HCT116 (cell line): Measurements from ENCODE around the gene PXDN.

Experiments used
- CEBPB ChIP-seq: IDR thresholded peaks from 2 replicates; pipeline ENCODE4 v1.6.1; 2012; ENCODE audit warnings: low read depth
- CTCF ChIP-seq, 3 experiments: fragments of 200-600 bp in 1 of 3; sonication (generic) in 1 of 3; IDR thresholded peaks in 2 of 3; conservative IDR thresholded peaks in 1 of 3; 2 replicates each; pipeline ENCODE4 v1.5.1; 2012 to 2017; ENCODE audit warnings: low read depth in 2 of 3, low read length in 2 of 3, antibody characterized with exemption in 1 of 3, borderline replicate concordance in 1 of 3, control low read depth in 1 of 3, mild to moderate bottlenecking in 1 of 3, mixed read lengths in 1 of 3, mixed run types in 1 of 3, moderate library complexity in 1 of 3; ENCODE audit not compliant: insufficient read depth in 1 of 3
- EGR1 ChIP-seq: IDR thresholded peaks from 2 replicates; pipeline ENCODE4 v1.6.1; 2012; ENCODE audit warnings: low read depth
- EZH2 ChIP-seq: fragments of 200-600 bp; sonication (generic); IDR thresholded peaks from 2 replicates; pipeline ENCODE4 v1.6.1; 2017; ENCODE audit warnings: antibody characterized with exemption, mixed run types
- POLR2A ChIP-seq: IDR thresholded peaks from 2 replicates; pipeline ENCODE4 v1.7.0; 2011; ENCODE audit warnings: borderline replicate concordance; ENCODE audit not compliant: insufficient read depth, insufficient read length; ENCODE audit errors: extremely low read depth
- POLR2AphosphoS5 ChIP-seq: IDR thresholded peaks from 2 replicates; pipeline ENCODE4 v1.6.1; 2011; ENCODE audit warnings: mild to moderate bottlenecking, low read depth, low read length, moderate library complexity
- RAD21 ChIP-seq: IDR thresholded peaks from 2 replicates; pipeline ENCODE4 v1.6.1; 2012; ENCODE audit warnings: low read depth, mild to moderate bottlenecking
- REST ChIP-seq: IDR thresholded peaks from 2 replicates; pipeline ENCODE4 v1.6.1; 2012; ENCODE audit warnings: low read depth
- SIN3A ChIP-seq: IDR thresholded peaks from 2 replicates; pipeline ENCODE4 v1.6.1; 2012; ENCODE audit warnings: low read depth
- TCF7L2 ChIP-seq: IDR thresholded peaks from 2 replicates; pipeline ENCODE4 v1.7.0; 2011; ENCODE audit warnings: borderline replicate concordance, inconsistent platforms; ENCODE audit not compliant: insufficient read depth, insufficient read length; ENCODE audit errors: extremely low read depth
- YY1 ChIP-seq: IDR thresholded peaks from 2 replicates; pipeline ENCODE4 v1.6.1; 2011; ENCODE audit warnings: low read length, low read depth, moderate library complexity, mild to moderate bottlenecking; ENCODE audit not compliant: insufficient replicate concordance; ENCODE audit errors: extremely low read depth

GRCh38 chr2:1605102-1606045 lies 138.9 kb downstream of the PXDN start:
- TF ChIP-seq REST (no peak), CTCF (IDR thresholded peaks at IDR 0.05 in 2 of 3, conservative IDR thresholded peaks at IDR 0.05 in 1 of 3; ENCODE audit: borderline replicate concordance in 1 of 3, insufficient read depth in 1 of 3, low read depth in 2 of 3, low read length in 2 of 3) (no peak), TCF7L2 (no peak), EZH2 (no peak), POLR2A (no peak), YY1 (no peak), EGR1 (no peak), CEBPB (no peak), POLR2AphosphoS5 (no peak), SIN3A (no peak), RAD21 (no peak)
